HFFc6 (cell line): Measurements from ENCODE around the gene OR2A25. TPM values are rescaled to one million over a fixed set of nuclear protein-coding genes. Genes with fewer than 3 reads are reported as not detected.

ENCODE experiments used
- DNase-seq: peaks from one replicate; pipeline ENCODE4 v3.0.0-alpha.2; 2018
- H3K27ac Mint-ChIP-seq: 2 replicates; pipeline ENCODE4 v1.8.0; 2020; ENCODE audit warnings: mild to moderate bottlenecking, mixed read lengths
- H3K27me3 Mint-ChIP-seq: 2 replicates; pipeline ENCODE4 v1.8.0; 2021; ENCODE audit warnings: mild to moderate bottlenecking, moderate library complexity, mixed read lengths; ENCODE audit not compliant: insufficient read depth
- H3K36me3 Mint-ChIP-seq: 2 replicates; pipeline ENCODE4 v1.8.0; 2021; ENCODE audit warnings: low read depth, mixed read lengths
- H3K4me1 Mint-ChIP-seq: 2 replicates; pipeline ENCODE4 v1.8.0; 2020; ENCODE audit warnings: low read depth, mixed read lengths
- H3K4me3 Mint-ChIP-seq: 2 replicates; pipeline ENCODE4 v1.8.0; 2020; ENCODE audit warnings: mild to moderate bottlenecking, moderate library complexity, mixed read lengths
- H3K9me3 Mint-ChIP-seq: 2 replicates; pipeline ENCODE4 v1.8.0; 2020; ENCODE audit warnings: mild to moderate bottlenecking, mixed read lengths
- total RNA-seq, 6 experiments: library from RNA; stranded (reverse); fragmentation: NEBNext Ultra II Directional; extraction: Animal tissue kit (Norgen Biotek cat#: 25700); gene quantifications; 2 replicates in 1 of 6; 3 replicates in 5 of 6; pipeline ENCODE4 v1.2.3, GENCODE V29; 2021
- TF ChIP-seq, protein P1 (sequence below): fragments of 200-600 bp; sonication (generic); IDR thresholded peaks from 2 replicates; pipeline ENCODE4 v1.5.0; 2021; ENCODE audit warnings: antibody characterized with exemption, mild to moderate bottlenecking

OR2A25 gene
- total RNA-seq, 6 experiments from 2014 or later = not detected

DNA sequence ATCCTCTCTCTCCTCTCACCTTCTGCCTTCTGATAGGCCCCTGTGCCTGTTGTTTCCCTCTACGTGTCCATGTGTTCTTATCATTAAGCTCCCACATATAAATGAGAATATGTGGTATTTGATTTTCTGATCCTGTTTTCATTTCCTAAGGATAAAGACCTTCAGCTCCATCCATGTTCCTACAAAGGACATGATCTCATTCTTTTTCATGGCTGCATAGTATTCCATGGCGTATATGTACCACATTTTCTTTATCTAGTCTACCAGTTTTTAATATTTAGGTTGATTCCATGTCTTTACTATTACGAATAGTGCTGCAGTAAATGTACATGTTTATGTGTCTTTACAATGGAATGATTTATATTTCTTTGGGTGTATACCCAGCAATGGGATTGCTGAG is 21.1 kb downstream of the OR2A25 start:
- no peaks in the 10 kb centered on the region for H3K27me3 Mint-ChIP-seq
- no peak for DNase-seq
- no peak overlapping the region for H3K27ac Mint-ChIP-seq
- no peaks in the 10 kb centered on the region for H3K4me1 Mint-ChIP-seq
- H3K36me3 Mint-ChIP-seq = no peaks in the 10 kb centered on the region
- peaks cover 14% of the 10 kb centered on the region; the same call in 1 of the 2 replicates for H3K9me3 Mint-ChIP-seq
- TF ChIP-seq, protein P1, sequence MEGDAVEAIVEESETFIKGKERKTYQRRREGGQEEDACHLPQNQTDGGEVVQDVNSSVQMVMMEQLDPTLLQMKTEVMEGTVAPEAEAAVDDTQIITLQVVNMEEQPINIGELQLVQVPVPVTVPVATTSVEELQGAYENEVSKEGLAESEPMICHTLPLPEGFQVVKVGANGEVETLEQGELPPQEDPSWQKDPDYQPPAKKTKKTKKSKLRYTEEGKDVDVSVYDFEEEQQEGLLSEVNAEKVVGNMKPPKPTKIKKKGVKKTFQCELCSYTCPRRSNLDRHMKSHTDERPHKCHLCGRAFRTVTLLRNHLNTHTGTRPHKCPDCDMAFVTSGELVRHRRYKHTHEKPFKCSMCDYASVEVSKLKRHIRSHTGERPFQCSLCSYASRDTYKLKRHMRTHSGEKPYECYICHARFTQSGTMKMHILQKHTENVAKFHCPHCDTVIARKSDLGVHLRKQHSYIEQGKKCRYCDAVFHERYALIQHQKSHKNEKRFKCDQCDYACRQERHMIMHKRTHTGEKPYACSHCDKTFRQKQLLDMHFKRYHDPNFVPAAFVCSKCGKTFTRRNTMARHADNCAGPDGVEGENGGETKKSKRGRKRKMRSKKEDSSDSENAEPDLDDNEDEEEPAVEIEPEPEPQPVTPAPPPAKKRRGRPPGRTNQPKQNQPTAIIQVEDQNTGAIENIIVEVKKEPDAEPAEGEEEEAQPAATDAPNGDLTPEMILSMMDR = no peak
- H3K4me3 Mint-ChIP-seq = no peak overlapping the region

GRCh38 chr7:144098776-144099175 is 29.2 kb downstream of the OR2A25 start:
- no peaks in the 10 kb centered on the region for H3K4me1 Mint-ChIP-seq
- no peak overlapping the region for H3K27ac Mint-ChIP-seq
- H3K27me3 Mint-ChIP-seq = peaks cover 2% of the 10 kb centered on the region
- no peak overlapping the region for H3K4me3 Mint-ChIP-seq
- H3K9me3 Mint-ChIP-seq = peaks cover 7% of the 10 kb centered on the region; the same call in 1 of the 2 replicates
- TF ChIP-seq, protein P1 = no peak
- no peaks in the 10 kb centered on the region for H3K36me3 Mint-ChIP-seq
- no peak for DNase-seq

GRCh38 chr7:144100607-144101006 is 31.0 kb downstream of the OR2A25 start:
- TF ChIP-seq, protein P1 = no peak

DNA sequence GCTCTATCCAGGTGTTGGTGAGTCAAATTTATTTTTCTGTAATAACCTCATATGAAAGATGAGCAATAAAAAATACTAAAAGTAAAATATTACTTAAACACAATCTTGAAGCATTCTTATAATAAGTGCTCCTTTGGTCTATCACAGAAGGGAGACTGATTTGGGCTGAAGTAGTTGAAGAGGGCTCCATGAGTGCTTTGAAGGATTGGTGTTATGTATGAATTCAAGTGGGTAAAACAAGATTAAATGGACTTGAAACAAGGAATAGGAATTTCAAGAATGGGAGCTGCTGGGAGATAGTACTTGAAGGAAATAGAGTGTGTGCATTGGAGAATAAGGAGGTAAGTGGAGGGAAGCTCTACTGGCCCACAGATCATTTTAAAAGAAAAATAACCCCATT is 32.4 kb downstream of the OR2A25 start:
- no peaks in the 10 kb centered on the region for H3K36me3 Mint-ChIP-seq
- no peaks in the 10 kb centered on the region for H3K4me1 Mint-ChIP-seq
- no peak for DNase-seq
- peaks cover 2% of the 10 kb centered on the region for H3K27me3 Mint-ChIP-seq
- TF ChIP-seq, protein P1 = no peak
- H3K4me3 Mint-ChIP-seq = no peak overlapping the region
- H3K27ac Mint-ChIP-seq = no peak overlapping the region
- H3K9me3 Mint-ChIP-seq = no peaks in the 10 kb centered on the region; the same call in 1 of the 2 replicates

More at GRCh38 chr7:144100607-144101006, 31.0 kb downstream of the OR2A25 start:
- H3K27me3 Mint-ChIP-seq = peaks cover 2% of the 10 kb centered on the region
- DNase-seq = no peak
- no peak overlapping the region for H3K4me3 Mint-ChIP-seq
- H3K9me3 Mint-ChIP-seq = no peaks in the 10 kb centered on the region; the same call in 1 of the 2 replicates
- H3K27ac Mint-ChIP-seq = no peak overlapping the region
- H3K36me3 Mint-ChIP-seq = no peaks in the 10 kb centered on the region
- no peaks in the 10 kb centered on the region for H3K4me1 Mint-ChIP-seq

- H3K27me3 Mint-ChIP-seq = no peaks in the 10 kb centered on the region
- no peaks in the 10 kb centered on the region; the same call in 1 of the 2 replicates for H3K9me3 Mint-ChIP-seq
Measured at GRCh38 chr7:144105211-144105610, 35.6 kb downstream of the OR2A25 start.

More at GRCh38 chr7:144105211-144105610, 35.6 kb downstream of the OR2A25 start:
- Mint-ChIP-seq H3K4me1 (no peaks in the 10 kb centered on the region), H3K36me3 (no peaks in the 10 kb centered on the region), H3K27ac (no peak overlapping the region), H3K4me3 (no peak overlapping the region)
- DNase-seq = no peak
- TF ChIP-seq, protein P1 = no peak
